CD4-positive, alpha-beta T cell treated with Interleukin-10 for 1 hour (primary cell): ENCODE results near the gene UBE2D4.
A peak's percentile ranks its signal among the peaks of the same experiment; 100 is the strongest.
"Not testable (repeated sequence)": the region's sequence is repeated elsewhere in the genome, so short reads cannot be mapped to it uniquely, and the experiment has no call there.

ENCODE experiments used
- DNase-seq: peaks from one replicate; pipeline ENCODE4 v3.0.0-alpha.2; 2020

Gene UBE2D4

DNA sequence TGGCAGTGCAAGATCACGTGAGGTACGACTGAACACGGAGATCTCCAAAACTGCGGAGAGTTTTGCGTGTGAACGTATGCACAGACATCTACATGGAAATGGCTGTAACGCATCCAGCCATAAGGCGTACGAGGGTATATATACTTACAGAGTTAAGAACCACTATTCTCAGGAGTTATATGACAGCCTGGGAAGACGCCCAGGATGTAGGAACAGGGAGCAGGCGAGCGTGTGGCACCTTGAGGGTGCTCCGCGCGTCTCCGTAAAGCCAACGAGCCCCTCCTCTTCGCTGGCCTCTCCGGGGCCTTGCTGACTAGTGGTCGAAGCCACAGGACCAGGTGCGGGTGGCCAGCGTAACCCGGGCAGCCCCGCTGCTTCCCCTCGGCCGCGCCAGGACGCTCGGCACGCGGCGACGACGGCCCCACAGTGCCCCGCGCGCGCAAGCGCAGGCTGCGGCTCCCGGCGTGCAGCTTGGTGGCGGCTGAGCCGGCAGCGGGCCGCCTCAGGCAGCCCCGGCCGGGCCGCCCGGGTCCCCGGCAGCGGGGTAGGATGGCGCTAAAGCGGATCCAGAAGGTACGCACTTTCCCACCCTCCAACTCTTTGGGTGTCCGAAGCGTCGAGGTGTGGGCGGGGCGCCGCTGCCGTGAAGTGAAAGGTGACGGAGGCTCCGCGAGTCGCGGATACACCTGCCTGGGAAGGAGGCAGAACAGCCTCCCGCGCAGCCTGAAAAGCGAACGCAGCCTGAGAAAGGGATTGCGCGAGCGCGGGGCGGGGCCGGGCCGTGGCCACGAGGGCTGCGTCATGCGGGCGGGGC, at the start of gene UBE2D4:
UBE2D4 (plus strand) TSS at position 453 of the 814 bp plus-strand sequence; CDS start at position 550, 97 bp downstream.
- peak; percentile 88 for DNase-seq

DNA sequence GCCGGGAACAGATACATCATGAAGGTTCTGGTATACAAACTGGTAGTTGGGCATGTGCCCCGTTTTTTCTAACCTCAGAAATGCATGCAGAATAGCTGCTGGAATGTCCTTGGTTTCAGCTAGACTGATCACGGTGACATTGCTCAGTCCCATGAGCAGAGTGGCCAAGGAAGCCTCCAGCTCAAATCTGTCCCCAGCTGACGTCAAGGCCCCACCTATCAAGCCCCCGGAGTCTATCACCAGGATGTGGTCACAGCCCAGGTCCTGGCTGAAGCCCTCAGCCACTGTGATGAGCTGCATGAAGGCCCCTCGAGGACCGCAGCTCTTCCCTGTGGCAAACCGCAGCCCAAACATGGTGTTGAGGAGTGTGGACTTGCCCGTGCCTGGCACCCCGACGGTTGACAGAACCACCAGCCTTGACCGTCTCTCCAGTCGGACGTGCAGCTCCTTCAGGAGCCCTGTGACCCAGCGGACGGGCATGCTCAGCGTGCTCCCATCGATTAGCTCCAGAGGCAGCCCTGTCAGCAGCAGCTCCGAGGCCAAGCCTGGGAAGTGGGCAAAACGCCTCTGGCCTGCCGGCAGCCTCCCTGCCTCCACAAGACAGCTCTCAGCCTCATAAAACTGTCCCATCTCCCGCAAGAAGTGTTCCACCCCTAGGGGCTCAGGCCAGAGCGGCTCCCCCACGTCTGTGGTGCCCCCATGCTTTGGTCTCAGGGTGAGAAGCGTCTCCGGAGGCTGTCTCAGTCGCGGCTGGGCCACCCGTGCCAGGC, 49.1 kb upstream of the UBE2D4 start:
- no peak for DNase-seq

DNA sequence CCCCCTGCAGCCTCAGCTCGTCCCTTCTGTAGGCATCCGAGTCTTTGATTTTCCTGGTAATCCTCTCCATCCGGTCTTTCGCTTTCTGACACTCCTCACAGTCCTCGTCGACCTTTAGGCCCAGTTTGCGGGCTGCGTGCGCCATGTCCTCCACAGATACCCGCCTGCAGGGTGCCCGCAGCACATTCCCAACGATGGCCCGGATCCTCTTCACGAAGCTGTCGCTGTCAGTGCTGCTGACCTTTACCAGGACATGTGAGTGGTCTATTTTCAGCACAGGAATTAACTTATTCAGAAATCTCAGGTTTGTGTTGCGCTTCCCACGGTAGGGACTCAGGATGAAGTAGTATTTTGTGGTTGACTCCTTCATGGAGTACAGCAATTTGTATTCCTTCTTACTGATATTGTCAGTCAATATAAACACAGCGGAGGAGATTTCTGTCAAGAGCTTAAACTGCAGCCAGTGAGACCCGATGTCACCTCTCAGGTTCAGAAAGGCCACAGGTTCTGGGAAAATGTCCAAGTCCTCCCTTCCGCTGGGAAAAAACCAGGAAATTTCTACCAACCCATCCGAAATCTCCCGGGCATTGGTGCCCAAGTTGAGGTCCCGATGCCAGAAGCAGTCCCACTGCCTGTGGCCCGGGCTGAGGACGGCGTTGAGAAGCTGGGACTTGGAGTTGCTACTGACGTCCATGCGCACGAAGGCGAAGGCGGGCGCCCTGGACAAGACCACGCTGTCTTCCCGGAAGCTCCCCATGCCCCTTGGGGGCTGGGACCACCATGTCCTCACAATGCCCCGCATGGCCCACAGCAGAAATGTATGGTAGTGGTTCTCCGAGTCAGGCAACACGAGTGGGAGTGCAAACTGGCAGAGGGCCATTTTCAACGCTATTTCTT, 48.0 kb upstream of the UBE2D4 start:
- no peak for DNase-seq

DNA sequence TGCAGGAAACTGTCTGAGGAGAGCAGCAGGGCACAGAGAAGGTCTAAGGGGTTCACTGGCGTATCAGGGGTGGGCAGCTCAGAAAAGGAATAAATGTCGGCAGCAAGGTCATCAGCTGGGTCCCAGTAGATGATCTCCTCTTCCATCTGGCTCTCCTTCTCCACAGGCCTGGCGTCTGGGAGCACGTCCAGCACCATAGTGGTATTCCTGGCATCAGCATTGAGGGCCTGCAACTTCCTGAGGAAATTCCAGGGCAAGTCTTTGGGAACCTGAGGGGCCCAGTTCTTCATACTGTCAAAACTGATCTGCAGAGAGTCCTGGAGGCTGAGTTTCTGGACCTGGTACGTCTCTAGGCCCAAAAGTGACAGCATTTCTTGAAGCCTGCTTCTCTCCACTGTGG, 47.4 kb upstream of the UBE2D4 start:
- no peak for DNase-seq

DNA sequence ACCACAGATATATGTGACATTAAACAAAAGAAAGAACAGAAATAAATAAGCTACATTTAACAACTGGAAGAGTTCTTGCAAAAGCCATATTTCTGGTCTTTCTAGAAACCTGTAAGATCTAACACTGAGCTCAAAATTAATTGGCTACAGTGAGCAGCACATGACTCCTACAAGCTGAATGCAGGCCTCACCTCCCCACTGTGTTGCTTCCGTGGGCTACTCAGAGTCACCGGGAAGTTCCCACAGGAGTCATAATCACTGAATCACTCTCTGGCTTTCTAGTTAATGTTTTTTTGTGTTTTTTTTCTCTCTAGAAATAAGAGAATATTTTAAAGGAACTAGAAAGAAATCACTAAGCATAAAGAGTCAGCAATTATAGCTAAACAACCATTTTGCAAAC, 46.8 kb upstream of the UBE2D4 start:
- DNase-seq = no peak

DNA sequence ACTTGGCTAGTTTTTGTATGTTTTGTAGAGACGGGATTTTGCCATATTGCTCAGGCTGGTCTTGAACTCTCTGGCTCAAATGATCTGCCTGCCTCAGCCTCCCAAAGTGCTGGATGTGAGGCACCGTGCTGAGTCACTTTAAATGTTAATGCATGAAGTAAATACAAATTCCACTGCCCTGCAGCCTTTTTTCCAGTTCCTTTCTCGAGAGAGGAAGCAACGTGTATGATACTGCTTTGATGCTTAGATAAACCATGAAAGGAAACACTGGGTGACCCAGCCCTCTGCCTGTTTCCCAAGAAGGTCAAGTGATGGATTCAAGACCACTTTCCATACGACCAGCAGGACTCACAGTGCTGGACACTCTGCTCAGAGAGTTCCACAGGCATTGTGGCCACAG, 45.6 kb upstream of the UBE2D4 start:
- no peak for DNase-seq

DNA sequence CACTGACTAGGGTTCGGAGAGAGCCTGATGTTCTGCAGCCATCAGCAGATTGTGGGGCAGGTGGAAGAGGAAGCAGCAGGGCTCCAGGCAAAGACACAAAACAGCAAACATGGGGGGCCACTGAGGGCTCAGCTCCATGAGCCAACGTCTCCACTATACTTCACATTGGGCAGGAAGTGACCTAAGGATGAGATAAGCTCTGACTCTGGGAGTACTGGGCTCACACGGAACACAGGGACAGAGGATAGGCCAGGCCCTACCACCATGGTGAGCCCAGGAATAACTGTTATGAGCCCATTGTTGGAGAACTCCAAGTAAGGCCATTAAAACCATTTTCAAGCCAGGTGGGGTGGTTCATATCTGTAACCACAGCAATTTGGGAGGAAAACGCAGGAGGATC, 42.0 kb upstream of the UBE2D4 start:
- no peak for DNase-seq

DNA sequence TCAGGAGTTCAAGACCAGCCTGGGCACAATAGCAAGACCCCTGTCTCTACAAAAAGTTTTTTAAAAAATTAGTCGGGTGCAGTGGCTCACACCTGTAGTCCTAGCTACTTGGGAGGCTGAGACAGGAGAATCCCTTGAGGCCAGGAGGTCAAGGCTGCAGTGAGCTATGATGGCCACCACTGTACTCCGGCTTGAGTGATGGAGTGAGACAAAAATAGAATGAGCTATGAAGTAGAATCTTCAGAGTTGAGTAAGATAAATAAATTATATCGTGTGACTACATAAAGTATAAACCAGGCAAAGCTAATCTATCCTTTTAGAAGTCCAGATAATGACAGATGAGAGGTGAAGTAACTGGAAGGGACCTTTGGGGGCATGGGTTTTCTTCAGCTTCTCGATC, 41.6 kb upstream of the UBE2D4 start:
- no peak for DNase-seq

DNA sequence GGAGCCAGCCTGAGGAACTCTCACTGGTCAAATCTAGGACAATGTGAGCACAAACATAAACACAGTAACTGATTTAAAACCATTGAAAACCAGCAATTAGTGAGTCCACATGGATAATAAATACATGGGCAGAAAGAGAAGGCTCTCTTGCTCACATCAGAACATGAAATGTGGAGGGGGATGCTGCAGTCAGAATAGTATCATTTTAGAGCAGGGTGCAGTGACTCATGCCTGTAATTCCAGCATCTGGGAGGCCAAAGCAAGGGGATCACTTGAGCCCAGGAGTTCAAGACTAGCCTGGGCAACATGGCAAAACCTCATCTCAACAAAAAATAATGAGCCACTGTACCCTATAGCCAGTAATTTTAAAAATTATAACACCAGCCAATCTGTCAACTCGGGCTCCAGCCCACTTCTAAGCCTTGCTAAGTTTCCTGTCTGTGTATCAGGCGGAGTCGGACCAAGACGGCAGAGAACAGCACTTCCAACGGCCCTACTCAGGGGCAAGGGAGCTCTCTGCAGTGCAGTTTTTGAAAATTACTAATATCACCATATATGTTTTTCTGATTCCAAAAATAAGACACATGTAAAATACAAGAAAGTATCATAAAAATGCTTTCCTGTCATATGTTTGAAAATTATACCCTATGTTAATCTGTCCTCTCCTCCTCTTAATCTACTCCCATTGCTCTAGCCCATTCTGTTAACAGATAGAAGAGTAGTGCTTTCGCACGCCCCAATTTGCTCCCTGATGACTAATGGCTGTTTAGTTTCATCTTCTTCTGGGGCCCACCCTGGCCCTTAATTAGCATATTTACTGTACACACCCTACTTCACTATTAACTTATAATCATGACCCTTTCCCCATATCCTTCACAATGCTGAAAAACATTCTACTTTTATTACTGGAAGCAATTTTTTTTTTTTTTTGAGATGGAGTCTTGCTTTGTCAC, 37.0 kb upstream of the UBE2D4 start:
- DNase-seq = no peak

DNA sequence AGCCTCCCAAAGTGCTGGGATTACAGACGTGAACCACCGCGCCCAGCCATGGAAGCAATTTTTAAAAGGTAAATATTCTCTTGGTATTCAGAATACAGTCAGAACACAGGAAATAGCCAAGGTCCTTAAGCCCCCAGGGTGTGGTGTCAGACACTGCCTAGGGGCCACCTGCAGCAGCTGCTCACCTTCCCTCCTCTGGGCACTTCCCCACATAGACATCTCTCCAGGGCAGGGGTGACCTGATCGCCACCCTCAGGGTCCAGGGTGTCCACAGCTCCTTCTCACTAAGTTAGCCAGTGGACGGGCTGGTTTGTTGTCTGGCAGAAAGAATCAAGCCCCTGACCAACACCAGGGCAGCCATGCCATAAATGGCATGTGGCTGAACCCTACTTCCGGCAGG, 35.8 kb upstream of the UBE2D4 start:
- no peak for DNase-seq

DNA sequence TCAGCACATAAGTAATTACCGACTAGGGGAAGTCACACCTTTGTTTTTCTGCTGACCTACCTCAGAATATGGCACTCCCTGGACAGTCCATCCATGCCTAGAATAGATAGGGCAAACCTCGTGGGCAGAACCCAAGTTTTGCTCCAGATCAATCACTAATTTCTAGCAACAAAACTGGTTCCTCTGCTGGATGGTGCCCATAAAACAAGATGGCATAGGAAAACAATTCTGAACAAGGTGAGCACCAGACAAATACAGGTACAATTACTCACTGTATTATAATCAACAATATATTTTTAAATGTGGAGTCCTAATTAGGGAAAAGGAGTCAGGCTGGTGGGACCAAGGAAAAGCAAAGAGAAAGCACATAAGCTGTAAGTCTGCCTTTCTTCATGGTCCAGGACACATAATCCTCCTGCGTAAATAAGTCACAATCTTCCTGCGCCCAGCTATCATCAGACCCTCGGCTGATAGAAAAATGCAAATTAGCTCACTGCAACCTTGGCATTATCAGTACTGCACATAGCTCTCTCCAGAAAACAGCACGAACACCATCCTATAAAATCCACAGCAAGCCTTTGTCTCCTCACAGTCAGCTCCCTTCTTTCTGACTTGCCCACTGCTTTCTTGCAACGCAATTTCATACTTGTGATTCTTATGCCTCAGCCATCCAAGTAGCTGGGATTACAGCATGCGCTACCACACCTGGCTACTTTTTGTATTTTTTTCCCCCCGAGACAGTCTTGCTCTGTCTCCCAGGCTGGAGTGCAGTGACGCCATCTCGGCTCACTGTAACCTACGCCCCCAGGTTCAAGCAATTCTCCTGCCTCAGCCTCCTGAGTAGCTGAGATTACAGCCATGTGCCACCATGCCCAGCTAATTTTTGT, 34.9 kb upstream of the UBE2D4 start:
- DNase-seq = no peak

DNA sequence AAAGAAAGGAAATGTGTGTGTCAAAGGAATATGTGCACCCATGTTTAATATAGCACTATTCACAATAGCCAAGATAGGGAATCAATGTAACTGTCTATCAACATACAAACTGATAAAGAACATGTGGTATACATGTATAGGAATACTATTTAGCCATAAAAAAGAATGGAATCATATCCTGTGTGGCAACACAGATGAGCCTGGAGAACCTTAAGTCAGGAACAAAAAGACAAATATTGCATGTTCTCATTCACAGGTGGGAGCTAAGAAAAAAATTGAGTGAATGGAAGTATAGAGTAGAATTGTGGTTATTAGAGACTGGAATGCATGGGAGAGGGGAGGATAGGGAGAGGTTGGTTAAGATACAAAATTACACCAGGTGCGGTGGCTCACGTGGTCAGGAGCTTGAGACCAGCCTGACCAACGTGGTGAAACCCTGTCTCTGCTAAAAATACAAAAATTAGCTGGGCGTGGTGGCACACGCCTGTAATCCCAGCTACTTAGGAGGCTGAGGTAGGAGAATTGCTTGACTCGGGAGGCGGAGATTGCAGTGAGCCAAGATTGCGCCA, 30.3 kb upstream of the UBE2D4 start:
- DNase-seq = no peak

DNA sequence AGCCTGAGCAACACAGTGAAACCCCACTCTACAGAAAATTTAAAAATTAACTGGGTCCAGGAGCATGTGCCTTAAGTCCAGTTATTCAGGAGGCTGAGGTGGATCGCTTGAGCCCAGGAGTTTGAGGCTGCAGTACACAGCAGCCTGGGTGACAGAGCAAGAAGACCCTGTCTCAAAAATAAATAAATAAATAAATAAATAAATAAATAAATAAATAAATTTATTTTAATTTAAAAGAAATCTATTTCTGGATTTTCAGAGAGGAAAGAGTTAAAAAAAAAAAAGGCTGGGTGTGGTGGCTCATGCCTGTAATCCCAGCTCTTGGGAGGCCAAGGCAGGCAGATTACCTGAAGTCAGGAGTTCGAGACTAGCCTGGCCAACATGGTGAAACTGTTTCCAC, 27.7 kb upstream of the UBE2D4 start:
- DNase-seq = not testable (repeated sequence)

DNA sequence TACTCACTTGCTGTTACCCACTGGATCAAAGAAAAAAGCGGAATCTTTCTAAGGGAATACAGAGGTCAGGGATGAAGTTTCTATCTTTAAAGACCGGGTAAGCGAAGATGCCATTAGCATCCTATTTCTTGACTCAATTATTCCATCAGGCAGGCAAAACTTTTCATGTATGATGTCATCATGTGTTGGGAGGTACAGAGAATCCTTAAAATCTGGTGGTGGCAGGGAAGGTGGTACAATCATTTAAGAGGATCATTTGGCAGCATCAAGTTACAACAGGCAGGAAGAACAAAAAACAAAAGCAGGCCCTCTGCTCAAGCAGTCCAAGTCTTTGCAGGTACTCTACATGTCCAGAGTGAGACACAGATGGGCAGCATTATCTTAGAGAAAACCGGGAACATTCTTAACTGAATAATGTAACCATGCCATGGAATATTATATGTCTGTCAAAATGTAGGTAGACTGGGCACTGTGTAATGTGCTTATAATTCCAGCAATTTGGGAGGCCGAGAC, 23.6 kb upstream of the UBE2D4 start:
- no peak for DNase-seq

DNA sequence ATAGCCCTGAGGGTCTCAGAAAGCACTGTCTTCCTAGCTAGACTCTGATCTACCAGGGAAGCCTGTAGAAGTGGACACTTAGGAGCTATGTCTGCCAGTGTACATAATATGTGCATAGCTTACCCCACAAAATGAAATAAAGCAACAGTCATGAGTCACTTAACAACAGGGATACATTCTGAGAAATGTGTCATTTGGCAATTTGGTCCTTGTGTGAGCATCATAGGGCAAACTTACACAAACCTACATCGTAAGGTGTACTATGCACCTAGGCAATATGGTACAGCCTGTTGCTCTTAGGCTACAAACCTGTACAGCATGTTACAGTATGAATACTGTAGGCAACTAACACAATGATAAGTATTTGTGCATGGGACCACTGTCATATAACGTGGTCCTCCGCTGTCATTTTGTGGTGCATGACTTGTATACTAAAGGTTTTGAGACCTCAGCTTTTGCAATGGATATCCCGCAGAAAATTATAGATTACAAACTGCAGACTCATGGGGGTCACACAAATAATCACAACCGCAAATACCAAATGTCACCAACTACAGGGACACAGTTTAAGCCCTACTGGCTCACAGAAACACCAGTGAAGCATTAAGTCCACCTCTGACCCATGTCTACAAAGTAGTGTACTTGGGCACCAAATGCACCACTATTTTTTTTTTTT, 21.6 kb upstream of the UBE2D4 start:
- no peak for DNase-seq

DNA sequence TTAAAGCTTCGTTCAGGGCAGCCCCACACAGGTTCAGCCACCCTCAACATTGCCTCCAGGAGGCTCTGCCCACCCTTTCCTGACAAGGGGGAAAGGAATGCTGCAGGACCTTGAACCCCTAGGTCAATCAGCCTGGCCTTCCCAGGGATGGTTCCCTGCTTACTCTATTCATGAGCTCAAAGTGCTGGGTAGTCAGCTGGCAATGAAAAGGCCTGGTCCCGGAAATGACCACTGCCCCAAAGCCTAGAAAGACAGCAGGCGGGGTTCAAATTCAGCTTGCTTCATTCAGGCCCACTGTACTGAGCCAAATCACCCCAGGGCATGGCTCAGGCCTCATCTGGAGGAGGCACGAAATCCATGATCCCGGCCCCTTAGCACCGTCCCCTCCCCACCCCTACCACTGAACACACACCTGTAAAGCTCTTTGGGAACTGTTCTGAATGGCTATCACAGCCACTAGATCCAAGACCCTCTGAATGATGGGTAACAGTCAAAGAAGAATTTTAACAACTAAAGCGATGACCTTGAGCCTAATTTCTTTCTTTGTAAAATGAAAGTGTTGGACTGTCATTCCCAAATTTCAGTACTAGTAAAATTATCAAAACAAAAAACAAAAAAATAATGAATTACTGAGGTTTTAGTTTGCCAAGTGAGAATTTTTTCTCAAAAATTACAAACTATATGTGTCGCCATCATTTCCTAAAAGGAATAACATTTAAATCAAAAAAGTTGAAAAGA, 20.9 kb upstream of the UBE2D4 start:
- DNase-seq = no peak

DNA sequence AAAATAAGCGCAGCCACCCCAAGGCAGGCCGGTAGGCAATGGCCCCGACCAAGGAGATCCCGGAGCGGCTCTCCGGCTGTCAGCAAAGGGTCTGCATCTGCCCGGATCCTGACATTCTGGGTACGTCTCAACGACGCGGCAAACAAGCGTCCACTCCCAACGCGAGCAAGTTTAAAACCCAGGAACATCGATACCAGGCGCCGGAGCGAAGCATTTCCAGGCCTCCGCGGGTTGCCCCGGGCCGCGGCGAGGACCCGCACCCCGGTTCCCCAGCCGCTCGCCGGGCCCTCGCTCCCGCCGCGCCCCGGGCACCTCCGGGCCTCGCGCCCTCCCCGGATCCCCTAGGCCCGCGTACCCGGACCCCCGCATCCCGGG, 20.3 kb upstream of the UBE2D4 start:
- DNase-seq = peak; percentile 14

DNA sequence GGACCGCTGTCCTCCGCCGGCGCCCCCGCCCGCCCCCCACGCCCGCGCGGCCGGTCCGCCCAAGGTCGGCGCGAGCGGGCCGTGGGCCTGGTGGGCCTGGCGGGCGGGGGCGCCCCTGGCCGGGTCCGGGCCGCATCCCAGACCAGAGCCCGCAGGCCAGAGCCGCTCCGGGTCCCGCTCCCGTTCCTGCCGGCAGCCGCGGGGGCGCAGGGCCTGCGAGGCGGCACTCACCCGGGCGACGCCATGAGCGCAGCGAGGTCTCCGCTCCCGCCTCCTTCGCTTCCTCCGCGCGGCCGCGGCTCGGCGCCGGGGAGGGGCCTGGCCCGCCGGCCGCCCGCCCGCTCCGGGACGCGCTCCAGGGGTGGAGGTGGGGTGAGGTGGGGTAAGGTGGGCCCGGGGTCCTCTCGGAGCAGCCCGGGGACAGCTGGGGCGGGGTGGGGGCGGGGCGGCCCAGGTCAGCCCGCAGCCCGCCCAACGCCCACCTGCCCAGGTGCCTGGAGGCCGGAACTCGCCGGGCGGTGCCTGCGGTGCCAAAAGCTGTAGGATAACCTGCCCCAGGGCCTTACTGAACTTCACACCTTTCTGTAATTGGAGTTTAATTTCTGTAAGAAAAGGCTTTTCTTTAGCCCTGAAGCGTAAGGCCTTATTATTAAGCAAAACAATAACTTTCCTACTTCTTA, 19.8 kb upstream of the UBE2D4 start, which contains the start of gene URGCP:
URGCP (minus strand) TSS at position 266 of the 680 bp plus-strand sequence; CDS start at position 245, 21 bp downstream.
- peak; percentile 54 for DNase-seq
